HUES64 (cell line): ENCODE measurements around the gene SLC6A3.

Source experiments
- H3K27ac ChIP-seq: 2 replicates; pipeline ENCODE4 v1.7.0; 2013; ENCODE audit warnings: low read depth, low read length, inconsistent platforms
- H3K27me3 ChIP-seq: 2 replicates; pipeline ENCODE4 v1.6.1; 2013; ENCODE audit warnings: mild to moderate bottlenecking, low read length; ENCODE audit not compliant: insufficient read depth
- H3K36me3 ChIP-seq: 2 replicates; pipeline ENCODE4 v1.6.1; 2013; ENCODE audit warnings: mild to moderate bottlenecking, low read length; ENCODE audit not compliant: insufficient read depth
- H3K4me1 ChIP-seq: 2 replicates; pipeline ENCODE4 v1.6.1; 2013; ENCODE audit warnings: mild to moderate bottlenecking, low read length, moderate library complexity; ENCODE audit not compliant: insufficient read depth
- H3K4me3 ChIP-seq: 2 replicates; pipeline ENCODE4 v1.5.1; 2013; ENCODE audit warnings: mild to moderate bottlenecking, low read length, moderate library complexity
- H3K9ac ChIP-seq: 2 replicates; pipeline ENCODE4 v1.6.1; 2013; ENCODE audit warnings: mild to moderate bottlenecking, low read depth, low read length
- H3K9me3 ChIP-seq: 2 replicates; pipeline ENCODE4 v1.6.1; 2013; ENCODE audit warnings: low read depth, low read length; ENCODE audit not compliant: insufficient read depth
- WGBS: fragments of 150-250, 120-280 bp; methylation state at CpG from one replicate; pipeline ENCODE4 v1.1.7; 2013; ENCODE audit warnings: missing lambda C conversion rate; 5-methylcytosine and 5-hydroxymethylcytosine counted together

Gene SLC6A3

DNA sequence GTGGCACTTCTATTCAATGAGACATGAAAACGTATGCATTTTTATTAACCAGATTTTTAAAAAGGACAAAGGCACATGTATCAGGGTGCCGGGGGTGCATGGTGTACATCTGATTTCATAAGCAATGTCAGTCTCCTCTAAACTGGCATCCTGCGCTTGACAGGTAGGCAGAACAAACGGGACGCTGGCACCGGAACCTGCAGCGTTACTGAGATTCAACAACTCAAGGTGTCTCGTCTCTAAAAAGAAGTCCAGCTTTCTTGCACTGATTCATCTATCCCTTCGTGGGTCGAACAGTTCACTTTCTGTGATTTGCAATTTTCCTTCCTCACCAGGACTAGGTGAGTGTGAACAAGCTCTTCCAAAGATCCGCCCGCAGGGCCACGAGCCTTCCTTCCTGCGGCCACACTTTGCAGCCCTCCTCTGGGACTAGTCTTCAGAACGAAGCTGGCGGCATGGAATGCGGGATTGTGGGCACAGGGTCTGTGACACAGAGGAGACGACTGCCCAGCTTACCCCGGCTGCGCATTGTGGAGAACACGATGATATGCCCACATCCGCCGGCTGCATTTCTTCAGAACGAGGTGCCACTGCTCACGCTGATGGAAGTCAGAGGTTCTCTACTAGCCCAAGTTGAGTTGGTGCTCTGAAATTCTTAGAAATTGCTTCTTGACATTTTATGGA, 7.2 kb downstream of the SLC6A3 start:
- Histone ChIP-seq H3K4me1 (no peaks in the 10 kb centered on the region), H3K27me3 (peaks cover 34% of the 10 kb centered on the region), H3K9ac (no peak overlapping the region), H3K27ac (no peak overlapping the region), H3K36me3 (no peaks in the 10 kb centered on the region), H3K9me3 (no peaks in the 10 kb centered on the region), H3K4me3 (no peak overlapping the region)
- WGBS, result 93% methylated on average over 25 of the region's 25 CpGs

DNA sequence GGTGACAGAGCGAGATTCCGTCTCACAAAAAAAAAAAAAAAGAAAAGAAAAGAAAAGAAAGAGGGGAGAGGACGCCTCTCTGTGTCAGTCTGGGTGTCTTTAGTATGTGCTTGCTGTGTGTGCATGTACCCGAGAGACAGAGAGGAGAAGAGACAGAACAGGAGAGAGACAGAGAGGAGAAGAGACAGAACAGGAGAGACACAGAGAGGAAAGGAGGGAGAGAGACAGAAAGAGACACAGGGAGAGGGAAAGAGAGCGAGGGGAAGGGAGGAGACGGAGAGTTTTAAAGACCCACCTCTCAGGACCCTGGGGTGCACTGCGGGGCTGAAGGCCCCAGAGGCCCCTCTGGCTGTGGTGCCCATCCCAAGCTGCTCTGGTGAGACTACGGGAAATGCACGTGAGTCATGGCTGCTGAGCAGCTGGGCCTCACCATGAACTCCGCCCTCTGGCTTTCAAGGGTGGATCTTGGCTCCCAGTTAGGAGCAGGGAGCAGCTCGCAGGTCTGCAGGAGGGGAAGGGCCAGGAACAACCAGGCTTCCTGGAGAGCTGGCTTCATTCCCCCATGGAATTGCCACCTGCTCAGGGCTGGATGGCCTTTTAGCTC, 7.9 kb downstream of the SLC6A3 start:
- Histone ChIP-seq H3K9me3 (no peaks in the 10 kb centered on the region), H3K27ac (no peak overlapping the region), H3K4me3 (no peak overlapping the region), H3K9ac (no peak overlapping the region), H3K36me3 (no peaks in the 10 kb centered on the region), H3K27me3 (peaks cover 27% of the 10 kb centered on the region), H3K4me1 (no peaks in the 10 kb centered on the region)
- 60% methylated on average over 11 of the region's 11 CpGs for WGBS

DNA sequence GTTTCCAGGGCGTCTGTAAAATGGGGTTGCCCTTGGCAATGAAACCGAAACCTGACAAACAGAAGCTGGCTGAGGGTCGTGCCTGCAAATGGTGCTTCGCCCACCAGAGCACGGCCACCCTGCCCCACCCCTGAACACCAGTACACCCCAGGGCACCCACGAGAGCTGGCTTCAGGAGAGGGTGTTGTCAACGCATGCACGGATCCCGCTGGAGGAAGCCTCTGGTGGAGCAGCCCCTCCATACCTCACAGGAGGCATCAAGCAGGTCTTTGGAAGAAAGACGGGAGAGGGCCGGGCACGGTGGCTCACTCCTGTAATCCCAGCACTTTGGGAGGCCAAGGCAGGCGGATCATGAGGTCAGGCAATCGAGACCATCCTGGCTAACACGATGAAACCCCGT, 8.6 kb downstream of the SLC6A3 start:
- no peak overlapping the region for H3K9ac ChIP-seq
- H3K36me3 ChIP-seq, result no peaks in the 10 kb centered on the region
- no peak overlapping the region for H3K4me3 ChIP-seq
- peaks cover 21% of the 10 kb centered on the region for H3K27me3 ChIP-seq
- H3K9me3 ChIP-seq, result no peaks in the 10 kb centered on the region
- no peak overlapping the region for H3K27ac ChIP-seq
- no peaks in the 10 kb centered on the region for H3K4me1 ChIP-seq
- 94% methylated on average over 16 of the region's 16 CpGs for WGBS

DNA sequence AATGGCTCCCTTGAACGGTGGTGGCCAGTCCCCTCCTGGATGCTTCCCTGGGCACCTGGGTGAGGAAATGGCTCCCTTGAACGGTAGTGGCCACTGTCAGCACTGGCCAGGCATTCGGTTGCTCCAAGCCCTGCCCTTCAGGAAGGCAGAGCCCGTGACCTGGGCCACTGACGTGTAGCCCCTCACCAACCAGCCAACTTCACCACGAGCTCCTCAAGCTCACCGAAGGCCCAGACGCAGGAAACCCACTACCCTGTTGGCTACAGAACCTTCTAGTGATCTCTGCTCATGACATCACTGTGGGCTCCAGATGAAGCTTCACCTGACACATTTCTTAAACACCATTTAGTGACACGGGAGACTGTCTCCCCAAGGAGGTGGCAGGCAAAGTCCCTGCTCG, 9.2 kb downstream of the SLC6A3 start:
- Histone ChIP-seq H3K9ac (no peak overlapping the region), H3K36me3 (no peaks in the 10 kb centered on the region), H3K4me1 (no peaks in the 10 kb centered on the region), H3K4me3 (no peak overlapping the region), H3K27ac (no peak overlapping the region), H3K27me3 (peaks cover 15% of the 10 kb centered on the region), H3K9me3 (no peaks in the 10 kb centered on the region)
- WGBS, result 90% methylated on average over 10 of the region's 10 CpGs

DNA sequence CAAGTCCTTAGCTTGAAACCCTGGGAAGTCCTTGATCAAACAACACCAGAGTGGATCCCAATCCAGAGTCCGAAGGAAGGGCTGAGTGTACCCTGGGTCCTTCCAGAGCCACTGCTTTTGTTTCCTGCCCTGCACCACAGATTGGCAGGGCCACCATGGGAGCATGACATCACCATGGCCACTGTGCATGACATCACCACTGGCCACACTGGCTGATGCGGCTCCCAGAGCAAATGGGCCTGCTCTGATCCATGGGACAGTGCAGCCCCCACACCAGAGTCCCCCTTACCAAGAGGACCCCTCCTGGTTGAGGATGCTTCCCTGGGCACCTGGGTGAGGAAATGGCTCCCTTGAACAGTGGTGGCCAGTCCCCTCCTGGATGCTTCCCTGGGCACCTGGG, 9.9 kb downstream of the SLC6A3 start:
- Histone ChIP-seq H3K36me3 (no peaks in the 10 kb centered on the region), H3K4me3 (no peak overlapping the region), H3K9me3 (no peaks in the 10 kb centered on the region), H3K27me3 (peaks cover 10% of the 10 kb centered on the region; the same call in 1 of the 2 replicates), H3K27ac (no peak overlapping the region), H3K4me1 (no peaks in the 10 kb centered on the region), H3K9ac (no peak overlapping the region)
- WGBS, result 92% methylated on average over 2 of the region's 2 CpGs

DNA sequence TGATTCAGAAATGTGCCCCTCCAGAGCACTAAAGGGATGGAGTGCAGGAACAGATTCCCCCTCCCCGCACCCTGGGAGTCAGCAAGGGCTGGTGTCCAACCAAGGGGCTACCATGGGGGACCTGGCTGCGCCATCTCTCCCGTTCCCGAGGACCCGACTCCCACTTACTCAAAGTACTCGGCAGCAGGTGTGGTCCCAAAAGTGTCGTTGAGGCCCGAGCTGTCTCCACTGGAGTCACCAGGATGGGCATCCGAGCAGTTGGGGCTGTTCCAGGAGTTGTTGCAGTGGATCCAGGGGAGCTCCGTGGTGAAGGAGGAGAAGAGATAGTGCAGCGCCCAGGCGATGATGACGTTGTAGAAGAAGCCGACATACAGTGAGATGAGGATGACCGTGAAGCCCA, 12.9 kb downstream of the SLC6A3 start:
- WGBS, result 95% methylated on average over 15 of the region's 15 CpGs
- peaks cover 18% of the 10 kb centered on the region for H3K9me3 ChIP-seq
- no peaks in the 10 kb centered on the region for H3K4me1 ChIP-seq
- H3K27me3 ChIP-seq, result no peaks in the 10 kb centered on the region
- no peak overlapping the region for H3K9ac ChIP-seq
- H3K36me3 ChIP-seq, result no peaks in the 10 kb centered on the region
- H3K4me3 ChIP-seq, result no peak overlapping the region
- H3K27ac ChIP-seq, result no peak overlapping the region

DNA sequence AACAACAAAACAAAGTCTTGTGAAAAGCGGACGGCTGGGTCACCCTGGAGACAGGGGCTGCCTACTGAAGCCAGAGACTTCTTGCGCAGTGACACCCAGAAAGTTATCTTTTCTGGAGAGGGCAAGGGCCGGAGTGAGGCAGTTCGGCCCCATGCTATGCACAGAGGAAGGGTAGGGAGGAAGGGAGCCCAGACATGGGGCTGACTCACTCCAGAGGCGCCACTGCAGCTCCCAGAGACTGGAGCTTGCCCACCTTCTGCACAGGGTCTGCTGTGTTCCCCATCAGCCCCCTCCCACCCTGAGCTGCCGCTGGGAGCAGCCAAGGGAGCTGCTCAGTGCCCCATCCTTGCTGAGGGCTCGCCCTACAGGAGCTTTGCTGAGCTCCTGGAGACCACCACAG, 13.3 kb downstream of the SLC6A3 start:
- Histone ChIP-seq H3K4me1 (no peaks in the 10 kb centered on the region), H3K9me3 (peaks cover 20% of the 10 kb centered on the region), H3K4me3 (no peak overlapping the region), H3K27me3 (no peaks in the 10 kb centered on the region), H3K9ac (no peak overlapping the region), H3K27ac (no peak overlapping the region), H3K36me3 (no peaks in the 10 kb centered on the region)
- 87% methylated on average over 8 of the region's 8 CpGs for WGBS

DNA sequence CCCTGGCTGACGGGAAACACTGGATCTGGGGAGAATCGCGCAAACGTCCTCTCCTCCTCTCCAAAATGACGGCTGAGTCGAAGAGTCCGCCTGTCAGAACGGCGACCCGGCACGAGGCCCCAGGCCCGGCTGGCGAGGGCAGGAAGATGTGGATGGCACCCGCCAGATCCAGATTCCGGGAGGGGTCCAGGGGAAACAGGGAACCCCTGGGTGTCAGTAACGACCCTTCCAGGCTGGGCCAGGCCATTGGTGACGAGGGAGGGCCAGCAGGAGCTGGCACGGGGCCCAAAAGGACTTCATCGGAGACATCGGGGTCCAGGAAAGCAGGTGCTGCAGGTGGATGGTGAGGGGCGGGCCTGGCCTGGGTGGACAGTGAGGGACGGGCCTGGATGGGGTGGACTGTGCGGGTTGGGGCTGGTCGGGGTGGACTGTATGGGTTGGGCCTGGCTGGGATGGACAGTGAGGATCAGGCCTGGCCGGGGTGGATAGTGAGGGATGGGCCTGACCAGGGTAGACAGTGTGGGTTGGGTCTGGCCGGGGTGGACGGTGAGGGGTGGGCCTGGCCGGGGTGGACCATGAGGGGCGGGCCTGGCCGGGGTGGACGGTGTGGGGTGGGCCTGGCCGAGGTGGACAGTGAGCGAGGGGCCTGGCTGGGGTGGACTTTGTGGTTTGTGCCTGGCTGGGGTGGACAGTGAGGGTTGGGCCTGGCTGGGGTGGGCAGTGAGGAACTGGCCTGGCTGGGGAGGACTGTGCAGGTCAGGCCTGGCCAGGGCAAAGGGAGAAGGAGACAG, 14.0 kb downstream of the SLC6A3 start:
- Histone ChIP-seq H3K9me3 (peaks cover 23% of the 10 kb centered on the region), H3K27ac (no peak overlapping the region), H3K27me3 (no peaks in the 10 kb centered on the region), H3K4me3 (no peak overlapping the region), H3K36me3 (no peaks in the 10 kb centered on the region), H3K9ac (no peak overlapping the region), H3K4me1 (no peaks in the 10 kb centered on the region)
- WGBS, result 91% methylated on average over 33 of the region's 33 CpGs

DNA sequence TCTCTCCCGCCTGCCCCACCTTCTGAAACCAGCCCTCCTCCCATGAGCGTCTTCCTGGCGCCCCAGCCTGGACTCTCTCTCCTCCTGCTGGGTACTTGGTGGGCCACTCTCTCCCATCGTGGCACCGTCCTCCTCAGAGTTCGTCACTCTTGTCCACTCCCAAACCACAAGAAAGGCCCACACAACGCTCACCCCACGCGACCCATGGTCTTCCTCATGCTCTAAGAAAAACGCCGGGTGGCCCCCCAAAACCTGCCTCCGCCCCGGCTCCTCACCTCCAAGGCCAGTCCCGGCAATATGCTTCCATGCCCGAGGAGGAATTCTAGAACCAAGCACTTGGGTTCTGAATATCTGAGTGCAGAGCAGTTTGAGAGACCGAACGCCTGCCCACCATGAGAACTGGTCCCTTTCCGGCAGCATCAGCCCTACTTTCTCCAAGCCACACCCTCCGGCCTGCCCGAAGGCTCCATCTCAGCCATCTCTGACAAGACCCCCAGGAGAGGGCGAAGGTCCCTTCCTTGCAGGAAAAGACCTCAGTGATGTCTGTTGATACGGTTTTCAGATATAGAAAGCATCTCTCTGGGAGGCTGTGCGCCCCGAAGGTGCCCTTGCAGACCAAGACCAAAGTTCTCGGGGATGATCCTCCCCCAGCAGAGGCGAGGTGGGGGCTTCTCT, 15.0 kb downstream of the SLC6A3 start:
- Histone ChIP-seq H3K4me3 (no peak overlapping the region), H3K36me3 (no peaks in the 10 kb centered on the region), H3K27me3 (no peaks in the 10 kb centered on the region), H3K9me3 (peaks cover 23% of the 10 kb centered on the region), H3K27ac (no peak overlapping the region), H3K4me1 (no peaks in the 10 kb centered on the region), H3K9ac (no peak overlapping the region)
- WGBS, result 91% methylated on average over 26 of the region's 26 CpGs

DNA sequence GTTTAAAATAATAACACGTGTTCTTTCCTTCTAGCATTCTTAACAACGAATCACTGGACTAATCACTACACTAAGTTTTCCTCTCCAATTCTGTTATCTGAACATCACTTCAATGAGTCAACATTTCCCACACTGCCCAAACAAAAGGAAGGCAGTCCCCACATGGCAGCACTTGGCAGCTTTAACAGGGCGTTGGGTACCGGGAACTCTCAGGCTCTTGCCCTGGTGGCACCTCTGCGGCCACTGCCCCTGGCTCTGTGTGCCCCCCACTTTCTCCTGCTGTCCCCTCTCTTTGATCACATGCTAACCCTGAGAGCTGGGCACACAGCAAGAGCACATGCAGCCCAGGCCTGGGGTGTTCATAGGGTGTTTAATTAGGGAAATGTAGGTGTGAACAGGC, 15.7 kb downstream of the SLC6A3 start:
- Histone ChIP-seq H3K4me3 (no peak overlapping the region), H3K9ac (no peak overlapping the region), H3K36me3 (no peaks in the 10 kb centered on the region), H3K9me3 (peaks cover 23% of the 10 kb centered on the region), H3K4me1 (no peaks in the 10 kb centered on the region), H3K27me3 (no peaks in the 10 kb centered on the region), H3K27ac (no peak overlapping the region)
- WGBS, result 96% methylated on average over 5 of the region's 5 CpGs

DNA sequence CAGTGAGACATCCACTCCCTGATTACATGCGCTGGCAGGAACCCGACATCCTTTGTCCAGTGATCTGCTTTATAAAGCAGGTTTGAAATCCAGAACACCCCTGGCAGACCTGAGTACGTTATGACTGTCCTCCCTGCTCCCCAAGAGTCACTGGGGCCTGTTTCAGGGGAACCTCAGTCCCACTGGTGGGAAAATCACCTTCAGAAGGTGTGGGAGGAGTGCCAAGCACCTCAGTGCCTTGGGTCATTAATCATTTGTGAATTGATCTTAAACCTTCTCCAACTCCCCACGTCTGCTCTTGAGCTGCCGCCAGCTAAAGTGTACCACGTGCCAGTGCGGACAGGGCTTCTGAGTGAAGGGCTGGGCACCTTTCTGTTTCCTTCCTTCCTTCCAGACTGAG, 16.2 kb downstream of the SLC6A3 start:
- H3K4me1 ChIP-seq, result no peaks in the 10 kb centered on the region
- no peak overlapping the region for H3K4me3 ChIP-seq
- no peaks in the 10 kb centered on the region for H3K36me3 ChIP-seq
- H3K27me3 ChIP-seq, result no peaks in the 10 kb centered on the region
- H3K27ac ChIP-seq, result no peak overlapping the region
- peaks cover 23% of the 10 kb centered on the region for H3K9me3 ChIP-seq
- H3K9ac ChIP-seq, result no peak overlapping the region
- 92% methylated on average over 7 of the region's 7 CpGs for WGBS
